Left lung (tissue), 10 donors: ENCODE data around the gene MAP3K7CL. TPM values are rescaled to one million over a fixed set of nuclear protein-coding genes. Genes with fewer than 3 reads are reported as not detected.
A peak's percentile ranks its signal among the peaks of the same experiment; 100 is the strongest.

ENCODE experiments used
- ATAC-seq: fragments of 200-7000 bp; cut with Tn5 transposase; one replicate; pipeline ENCODE4 v1.9.1; 2020; ENCODE audit warnings: moderate library complexity
- DNase-seq, 4 donors: peaks; one replicate each; pipeline ENCODE4 v3.0.0-alpha.2; 2013 to 2020
- H3K27ac ChIP-seq, 2 donors: fragments of 200-600 bp; sonication (generic) in 1 of 2; one replicate each; pipeline versions ENCODE4 v1.5.0 to v1.8.0; 2020 to 2021
- H3K27me3 ChIP-seq, 2 donors: fragments of 200-600 bp; sonication (generic) in 1 of 2; one replicate each; pipeline versions ENCODE4 v1.5.0 to v1.8.0; 2020 to 2021
- H3K36me3 ChIP-seq, 2 donors: fragments of 200-600 bp; sonication (generic) in 1 of 2; one replicate each; pipeline versions ENCODE4 v1.5.0 to v1.8.0; 2020 to 2021
- H3K4me1 ChIP-seq, 2 donors: fragments of 200-600 bp; one replicate each; pipeline ENCODE4 v1.8.0; 2021
- H3K4me3 ChIP-seq, 2 donors: fragments of 200-600 bp; sonication (generic) in 1 of 2; one replicate each; pipeline versions ENCODE4 v1.5.0 to v1.8.0; 2020 to 2021; ENCODE audit warnings: mild to moderate bottlenecking in 1 of 2
- H3K9me3 ChIP-seq, 2 donors: fragments of 200-600 bp; sonication (generic) in 1 of 2; one replicate each; pipeline versions ENCODE4 v1.5.0 to v1.8.0; 2020 to 2021
- CTCF ChIP-seq, 2 donors: fragments of 200-600 bp; sonication (generic) in 1 of 2; IDR thresholded peaks; one replicate each; pipeline versions ENCODE4 v1.5.0 to v1.8.0; 2021; ENCODE audit warnings: antibody characterized with exemption in 2 of 2
- intact Hi-C, 2 donors: fragments of 100-400 bp; cut with DNase I; formaldehyde crosslinking; loops; one replicate each; pipeline versions ENCODE4 v1.11.2 to v1.14.2; 2022
- polyA plus RNA-seq, 6 donors: library from polyadenylated mRNA; unstranded; fragments of 120-200 nt; gene quantifications; one replicate each; pipeline ENCODE4 v1.2.1, GENCODE V29; 2013; ENCODE audit not compliant: insufficient read length in 6 of 6
- total RNA-seq, 2 donors: library from RNA; stranded (reverse); fragmentation: NEBNext Ultra II Directional; extraction: Animal tissue kit (Norgen Biotek cat#: 25700); gene quantifications; one replicate each; pipeline ENCODE4 v1.2.1, GENCODE V29; 2021
- donor health status: DM: no; HTN: yes; CAD: no.
- donor health status: DM: no; HTN: no; CAD: no.

Gene MAP3K7CL
- total and polyA plus RNA-seq, 8 donors = 5.0 to 8.5 (median 6.8) TPM

- intact Hi-C loops = no loop called here
- no peaks in the 10 kb centered on the region for H3K9me3 ChIP-seq
- H3K27ac ChIP-seq = peak overlapping the region in 1 of 2 donors; percentile 36
- no peaks in the 10 kb centered on the region for H3K36me3 ChIP-seq
- ATAC-seq (no peak), DNase-seq (no peak)
- no peaks in the 10 kb centered on the region for H3K27me3 ChIP-seq
- no peak for TF ChIP-seq CTCF (IDR thresholded peaks at IDR 0.05)
- H3K4me3 ChIP-seq = no peak overlapping the region
- peaks cover 6 to 64% of the 10 kb centered on the region in 2 donors for H3K4me1 ChIP-seq
Measured at GRCh38 chr21:29185172-29185571, 54.7 kb downstream of the MAP3K7CL start.

- DNase-seq (no peak), ATAC-seq (no peak)
- Histone ChIP-seq H3K36me3 (no peaks in the 10 kb centered on the region), H3K4me1 (peaks cover 6 to 68% of the 10 kb centered on the region in 2 donors), H3K9me3 (no peaks in the 10 kb centered on the region), H3K27ac (peak overlapping the region in 1 of 2 donors; percentile 36), H3K27me3 (no peaks in the 10 kb centered on the region), H3K4me3 (no peak overlapping the region)
- no peak for TF ChIP-seq CTCF (IDR thresholded peaks at IDR 0.05)
- intact Hi-C loops = no loop called here
Measured at GRCh38 chr21:29185633-29186032, 55.2 kb downstream of the MAP3K7CL start.

- Histone ChIP-seq H3K4me1 (peaks cover 6 to 71% of the 10 kb centered on the region in 2 donors), H3K36me3 (no peaks in the 10 kb centered on the region), H3K9me3 (no peaks in the 10 kb centered on the region), H3K27me3 (no peaks in the 10 kb centered on the region), H3K4me3 (no peak overlapping the region), H3K27ac (no peak overlapping the region)
- DNase-seq (no peak), ATAC-seq (no peak)
- intact Hi-C loops = no loop called here
- TF ChIP-seq CTCF (IDR thresholded peaks at IDR 0.05) = no peak
Measured at GRCh38 chr21:29186246-29186645, 55.8 kb downstream of the MAP3K7CL start.

GRCh38 chr21:29187944-29188343, 57.5 kb downstream of the MAP3K7CL start:
- intact Hi-C loops = no loop called here
- H3K9me3 ChIP-seq = no peaks in the 10 kb centered on the region
- no peak for DNase-seq
- no peaks in the 10 kb centered on the region for H3K27me3 ChIP-seq
- ATAC-seq = peak; percentile 47
- H3K4me1 ChIP-seq = peaks cover 0 to 62% of the 10 kb centered on the region in 2 donors
- no peak for TF ChIP-seq CTCF (IDR thresholded peaks at IDR 0.05)
- H3K36me3 ChIP-seq = no peaks in the 10 kb centered on the region
- H3K27ac ChIP-seq = peak overlapping the region in 1 of 2 donors; percentile 11
- H3K4me3 ChIP-seq = no peak overlapping the region

GRCh38 chr21:29189353-29189752, 58.9 kb downstream of the MAP3K7CL start:
- Histone ChIP-seq H3K36me3 (no peaks in the 10 kb centered on the region), H3K27me3 (no peaks in the 10 kb centered on the region), H3K9me3 (no peaks in the 10 kb centered on the region), H3K4me3 (no peak overlapping the region), H3K4me1 (peaks cover 0 to 61% of the 10 kb centered on the region in 2 donors), H3K27ac (no peak overlapping the region)
- no peak for DNase-seq
- no peak for ATAC-seq
- no peak for TF ChIP-seq CTCF (IDR thresholded peaks at IDR 0.05)
- intact Hi-C loops = no loop called here
